GM12801 (cell line): Measurements from ENCODE around the gene CR1.

ENCODE experiments used
- TF ChIP-seq, protein P1 (sequence below): IDR thresholded peaks from one replicate; pipeline ENCODE4 v1.5.1; 2011; ENCODE audit warnings: control low read depth; ENCODE audit not compliant: insufficient read length; ENCODE audit errors: extremely low read depth

Gene CR1

DNA sequence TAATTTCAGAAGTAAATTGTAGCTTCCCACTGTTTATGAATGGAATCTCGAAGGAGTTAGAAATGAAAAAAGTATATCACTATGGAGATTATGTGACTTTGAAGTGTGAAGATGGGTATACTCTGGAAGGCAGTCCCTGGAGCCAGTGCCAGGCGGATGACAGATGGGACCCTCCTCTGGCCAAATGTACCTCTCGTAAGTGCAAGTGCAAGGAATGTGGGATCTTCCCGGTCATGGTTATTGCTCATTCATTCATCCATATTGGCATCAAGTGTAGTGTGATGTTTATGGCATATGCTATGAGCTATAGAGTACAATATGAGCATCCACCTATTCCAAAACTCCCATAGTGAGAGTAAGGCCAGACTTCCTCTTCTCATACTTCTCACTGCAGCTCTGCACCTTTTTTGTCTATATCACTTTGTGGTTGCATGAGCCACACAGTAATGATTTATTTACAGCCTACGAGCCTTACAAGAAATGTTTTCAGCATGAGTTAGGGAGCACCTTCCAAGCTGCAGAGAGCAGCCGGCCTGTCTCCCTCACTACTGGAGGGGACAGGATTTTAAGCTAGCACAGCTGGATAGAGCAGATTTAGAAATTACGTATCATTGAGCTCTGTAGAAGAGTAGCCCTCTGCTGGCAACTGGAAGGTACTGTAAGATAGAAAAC, 124.0 kb downstream of the CR1 start:
- TF ChIP-seq, protein P1, sequence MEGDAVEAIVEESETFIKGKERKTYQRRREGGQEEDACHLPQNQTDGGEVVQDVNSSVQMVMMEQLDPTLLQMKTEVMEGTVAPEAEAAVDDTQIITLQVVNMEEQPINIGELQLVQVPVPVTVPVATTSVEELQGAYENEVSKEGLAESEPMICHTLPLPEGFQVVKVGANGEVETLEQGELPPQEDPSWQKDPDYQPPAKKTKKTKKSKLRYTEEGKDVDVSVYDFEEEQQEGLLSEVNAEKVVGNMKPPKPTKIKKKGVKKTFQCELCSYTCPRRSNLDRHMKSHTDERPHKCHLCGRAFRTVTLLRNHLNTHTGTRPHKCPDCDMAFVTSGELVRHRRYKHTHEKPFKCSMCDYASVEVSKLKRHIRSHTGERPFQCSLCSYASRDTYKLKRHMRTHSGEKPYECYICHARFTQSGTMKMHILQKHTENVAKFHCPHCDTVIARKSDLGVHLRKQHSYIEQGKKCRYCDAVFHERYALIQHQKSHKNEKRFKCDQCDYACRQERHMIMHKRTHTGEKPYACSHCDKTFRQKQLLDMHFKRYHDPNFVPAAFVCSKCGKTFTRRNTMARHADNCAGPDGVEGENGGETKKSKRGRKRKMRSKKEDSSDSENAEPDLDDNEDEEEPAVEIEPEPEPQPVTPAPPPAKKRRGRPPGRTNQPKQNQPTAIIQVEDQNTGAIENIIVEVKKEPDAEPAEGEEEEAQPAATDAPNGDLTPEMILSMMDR, result no peak

DNA sequence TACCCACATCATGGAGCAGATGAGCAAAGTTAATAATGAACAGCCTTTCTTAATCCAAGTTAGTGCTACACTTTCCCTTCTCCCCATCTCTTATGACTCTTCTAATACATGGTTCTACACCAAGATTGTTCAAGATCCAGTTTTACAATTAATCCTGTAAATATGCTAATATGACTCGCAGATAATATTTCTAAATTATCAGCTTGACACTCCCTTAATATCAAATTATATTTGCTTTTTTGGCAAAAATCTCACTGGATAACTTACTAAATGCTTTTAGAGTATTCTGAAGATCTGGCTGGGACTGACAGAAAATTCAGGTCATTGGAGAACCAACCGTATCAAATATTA, 124.6 kb downstream of the CR1 start:
- TF ChIP-seq, protein P1, result no peak

GRCh38 chr1:207626972-207627337, 131.0 kb downstream of the CR1 start:
- TF ChIP-seq, protein P1, result no peak

DNA sequence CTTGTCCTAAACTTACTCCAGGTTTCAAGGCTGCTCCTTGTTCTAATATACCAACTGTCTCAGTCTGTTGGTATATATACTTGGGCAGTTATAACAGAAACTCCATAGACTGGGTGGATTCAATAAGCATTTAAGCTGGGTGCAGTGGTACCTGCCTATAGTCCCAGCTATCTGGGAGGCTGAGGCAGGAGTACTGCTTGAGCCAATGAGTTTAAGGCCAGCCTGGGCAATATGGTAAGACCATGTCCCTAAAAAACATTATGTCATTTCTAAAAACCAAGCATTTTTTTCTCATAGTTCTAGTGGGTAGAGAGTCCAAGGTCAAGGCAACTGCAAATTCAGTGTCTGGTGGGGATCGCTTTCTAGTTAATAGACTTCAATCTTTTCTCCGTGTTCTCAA, 131.5 kb downstream of the CR1 start:
- TF ChIP-seq, protein P1, result no peak

DNA sequence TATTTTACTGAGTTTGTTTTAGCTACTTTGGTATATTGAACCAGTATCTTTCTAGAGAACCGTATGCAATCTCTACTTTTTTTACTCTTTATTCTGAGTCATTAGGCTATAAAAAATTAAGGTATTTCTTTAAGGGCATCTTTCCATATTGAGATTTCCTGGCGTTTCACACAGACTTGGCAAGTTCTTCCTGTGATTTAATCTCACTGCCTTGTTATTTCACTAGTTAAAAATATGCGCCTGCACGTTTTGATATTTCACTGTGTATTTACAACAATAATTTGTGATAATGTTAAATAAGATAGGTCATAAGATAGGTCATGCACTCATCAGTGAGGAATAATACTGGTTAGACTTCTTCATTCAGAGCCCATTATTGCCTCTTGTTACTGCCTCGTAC, 132.8 kb downstream of the CR1 start:
- TF ChIP-seq, protein P1, result no peak

GRCh38 chr1:207631137-207631536, 135.2 kb downstream of the CR1 start:
- TF ChIP-seq, protein P1, result no peak

DNA sequence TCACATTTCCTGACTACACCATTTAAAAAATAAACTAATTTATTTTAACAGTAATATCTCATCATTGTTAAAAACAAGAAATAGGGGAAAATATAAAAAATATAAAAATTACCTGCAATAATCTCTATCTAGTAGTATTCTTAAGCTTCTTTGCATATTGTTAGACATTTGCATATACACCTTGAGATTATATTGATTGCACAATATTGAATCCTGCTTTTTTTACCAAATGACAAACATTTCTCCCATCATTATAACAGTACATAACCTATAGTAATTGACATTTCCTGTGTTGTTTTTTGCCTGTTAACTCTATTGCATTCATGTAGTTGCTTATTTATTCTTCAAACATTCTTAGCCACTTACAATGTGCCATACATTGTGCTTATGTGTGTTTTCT, 137.3 kb downstream of the CR1 start:
- TF ChIP-seq, protein P1, result no peak

DNA sequence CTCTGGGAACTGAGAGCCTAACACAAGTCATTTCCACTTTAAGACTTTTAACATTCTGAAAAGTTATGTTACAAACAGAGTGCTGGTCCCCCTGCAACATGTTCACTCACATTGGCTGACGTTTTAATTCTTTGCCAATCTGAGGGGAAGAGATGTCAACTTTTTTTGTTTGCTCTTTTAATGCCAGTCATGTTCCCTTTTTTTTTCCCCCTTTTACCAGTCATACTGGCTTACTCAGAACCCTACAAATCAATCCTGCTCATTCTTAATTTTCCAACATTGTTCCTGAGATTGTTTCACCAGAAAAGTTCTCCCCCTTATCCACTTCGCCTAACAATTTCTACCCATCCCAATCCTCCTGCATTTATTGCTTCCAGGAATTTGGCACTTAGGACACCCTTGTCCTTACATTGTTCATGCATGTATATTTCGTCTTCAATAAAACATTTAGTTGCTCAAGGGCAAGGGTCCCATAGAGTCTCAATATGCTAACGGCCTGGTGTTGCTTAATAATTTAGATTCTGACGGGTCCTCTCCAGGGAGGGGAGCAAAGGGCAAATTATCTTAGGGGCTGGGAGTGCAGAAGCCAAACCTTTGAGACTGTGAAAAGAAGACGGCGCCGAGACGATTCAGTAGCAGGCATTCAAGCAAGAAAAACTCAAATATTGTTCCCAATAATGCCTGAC, 148.4 kb downstream of the CR1 start:
- TF ChIP-seq, protein P1, result no peak
